GM12801 (cell line): ENCODE data around the gene CBX8.

Source experiments
- TF ChIP-seq, protein P1 (sequence below): IDR thresholded peaks from one replicate; pipeline ENCODE4 v1.5.1; 2011; ENCODE audit warnings: control low read depth; ENCODE audit not compliant: insufficient read length; ENCODE audit errors: extremely low read depth

CBX8 gene

DNA sequence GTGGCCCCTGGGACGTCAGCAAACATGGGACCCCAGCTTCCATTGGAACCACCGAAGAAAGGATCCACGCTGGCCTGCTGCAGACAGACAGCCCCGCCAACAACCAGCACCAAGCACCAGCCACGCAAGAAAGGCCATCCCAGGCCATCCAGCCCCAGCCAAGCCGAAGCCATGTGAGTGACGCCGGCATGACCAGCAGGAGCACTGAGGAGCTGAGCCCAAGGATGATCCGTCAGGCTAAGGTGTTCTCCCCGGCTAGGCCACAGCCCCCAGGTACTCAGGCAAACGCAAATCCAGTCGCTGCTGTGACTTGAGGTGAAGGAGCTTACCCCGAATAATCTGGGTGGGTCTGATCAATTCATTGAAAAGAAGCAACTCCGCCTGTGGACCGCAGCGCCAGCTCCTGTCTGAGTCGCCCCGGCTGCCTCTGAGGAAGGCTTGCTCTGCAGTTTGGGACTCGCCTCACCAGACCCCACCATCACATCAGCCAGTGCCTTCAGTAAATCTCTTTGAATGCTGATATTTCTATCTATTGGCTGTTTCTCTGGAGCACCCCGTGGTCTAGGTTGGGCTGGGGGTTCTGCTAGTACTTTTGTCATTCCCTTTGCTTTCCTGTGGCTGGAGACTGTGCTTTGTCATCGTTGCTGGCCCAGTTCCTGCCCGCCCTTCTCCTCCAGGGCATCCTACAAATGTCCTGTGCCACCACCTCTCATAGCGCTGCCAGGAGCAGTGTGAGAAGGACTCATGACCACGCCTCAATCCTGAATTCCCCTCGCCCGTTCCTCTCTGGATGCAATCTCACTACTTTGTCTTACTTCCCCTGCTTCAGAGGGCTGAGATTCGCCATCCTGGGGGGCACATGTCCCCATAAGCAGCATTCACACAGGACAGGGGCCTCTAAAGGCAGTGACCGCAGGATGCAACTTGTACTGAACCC is 27.0 kb downstream of the CBX8 start:
- TF ChIP-seq, protein P1, sequence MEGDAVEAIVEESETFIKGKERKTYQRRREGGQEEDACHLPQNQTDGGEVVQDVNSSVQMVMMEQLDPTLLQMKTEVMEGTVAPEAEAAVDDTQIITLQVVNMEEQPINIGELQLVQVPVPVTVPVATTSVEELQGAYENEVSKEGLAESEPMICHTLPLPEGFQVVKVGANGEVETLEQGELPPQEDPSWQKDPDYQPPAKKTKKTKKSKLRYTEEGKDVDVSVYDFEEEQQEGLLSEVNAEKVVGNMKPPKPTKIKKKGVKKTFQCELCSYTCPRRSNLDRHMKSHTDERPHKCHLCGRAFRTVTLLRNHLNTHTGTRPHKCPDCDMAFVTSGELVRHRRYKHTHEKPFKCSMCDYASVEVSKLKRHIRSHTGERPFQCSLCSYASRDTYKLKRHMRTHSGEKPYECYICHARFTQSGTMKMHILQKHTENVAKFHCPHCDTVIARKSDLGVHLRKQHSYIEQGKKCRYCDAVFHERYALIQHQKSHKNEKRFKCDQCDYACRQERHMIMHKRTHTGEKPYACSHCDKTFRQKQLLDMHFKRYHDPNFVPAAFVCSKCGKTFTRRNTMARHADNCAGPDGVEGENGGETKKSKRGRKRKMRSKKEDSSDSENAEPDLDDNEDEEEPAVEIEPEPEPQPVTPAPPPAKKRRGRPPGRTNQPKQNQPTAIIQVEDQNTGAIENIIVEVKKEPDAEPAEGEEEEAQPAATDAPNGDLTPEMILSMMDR = no peak

DNA sequence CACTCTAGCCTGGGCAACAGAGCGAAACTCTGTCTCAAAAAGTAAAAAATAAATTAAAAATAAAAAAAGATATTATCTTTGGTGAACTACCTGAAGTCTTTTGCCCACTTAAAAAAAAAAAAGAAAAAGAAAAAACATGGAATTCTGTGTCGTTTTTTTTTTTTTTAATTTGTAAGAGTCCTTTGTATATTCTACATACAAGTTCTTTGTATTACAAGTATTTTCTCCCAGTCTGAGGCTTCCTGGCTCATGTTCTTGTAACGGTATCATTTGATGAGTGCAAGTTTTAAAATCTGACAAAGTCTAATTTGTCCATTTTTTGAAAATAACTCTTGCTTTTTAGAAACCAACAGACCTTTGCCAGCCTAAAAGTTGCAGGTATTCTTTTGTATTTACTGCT is 31.2 kb downstream of the CBX8 start:
- TF ChIP-seq, protein P1 = no peak

DNA sequence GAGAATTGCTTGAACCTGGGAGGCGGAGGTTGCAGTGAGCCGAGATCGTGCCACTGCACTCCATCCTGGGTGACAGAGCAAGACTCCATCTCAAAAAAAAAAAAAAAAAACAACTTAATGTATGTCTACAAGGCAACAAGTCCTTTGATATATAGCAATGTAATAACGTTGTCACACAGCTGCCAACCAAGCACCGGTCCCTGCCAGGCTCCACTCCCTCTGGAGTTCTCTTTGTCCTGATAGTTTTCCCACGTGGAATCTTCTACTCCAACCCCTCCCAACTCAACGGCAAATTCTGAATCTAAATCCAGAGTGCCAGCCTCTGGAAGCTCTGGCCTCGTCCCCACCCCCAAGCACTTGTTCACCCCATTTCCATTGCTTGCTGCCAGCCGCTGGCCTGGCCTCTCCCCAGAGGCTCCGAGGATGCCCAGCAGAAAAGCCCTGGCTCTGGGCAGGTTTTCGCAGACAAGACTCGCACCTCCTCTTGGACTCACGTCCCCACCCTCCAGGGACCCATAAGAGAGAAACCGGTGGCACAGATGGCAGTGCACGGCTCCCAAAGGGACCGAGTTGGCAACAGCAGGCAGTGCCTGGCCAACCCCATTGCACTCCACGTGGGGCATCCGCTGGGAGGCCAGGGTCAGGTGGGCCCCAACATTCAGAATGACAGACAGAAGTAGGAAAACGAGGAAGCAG is 34.8 kb downstream of the CBX8 start:
- TF ChIP-seq, protein P1 = no peak

DNA sequence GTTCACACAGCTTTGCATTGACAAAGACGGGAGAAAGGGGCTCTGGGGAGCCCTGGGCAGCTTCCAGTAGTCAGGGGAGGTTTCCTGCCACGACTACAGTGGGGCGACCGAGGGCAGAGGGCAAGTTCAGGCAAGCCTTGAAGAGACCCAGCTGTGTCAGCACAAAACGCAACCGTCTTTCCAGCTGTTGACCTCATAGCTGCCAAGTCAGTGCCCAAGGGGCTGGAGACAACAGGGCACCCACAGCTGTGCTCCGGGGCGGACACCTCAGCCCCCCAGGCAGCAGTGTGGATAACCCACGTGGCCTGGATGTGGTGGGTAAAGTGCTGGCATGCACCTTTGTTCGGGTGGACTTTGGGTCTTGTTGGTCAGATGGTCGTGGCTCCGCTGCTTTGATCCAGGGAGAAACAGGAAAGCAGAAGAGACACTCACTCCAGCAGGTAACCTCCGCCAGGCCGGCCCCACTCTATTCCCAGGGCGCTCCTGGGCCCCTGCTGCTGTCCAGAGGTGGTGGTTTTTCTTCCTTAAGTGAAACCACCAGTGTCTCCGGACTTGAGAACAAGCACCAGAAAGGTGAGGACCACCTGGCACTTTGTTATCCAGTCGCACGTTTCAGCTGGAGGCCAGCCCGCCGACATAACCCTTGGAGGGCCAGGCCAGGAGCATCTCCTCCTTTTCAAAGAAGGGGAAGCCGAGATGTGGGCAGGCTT is 36.5 kb downstream of the CBX8 start:
- TF ChIP-seq, protein P1 = no peak

DNA sequence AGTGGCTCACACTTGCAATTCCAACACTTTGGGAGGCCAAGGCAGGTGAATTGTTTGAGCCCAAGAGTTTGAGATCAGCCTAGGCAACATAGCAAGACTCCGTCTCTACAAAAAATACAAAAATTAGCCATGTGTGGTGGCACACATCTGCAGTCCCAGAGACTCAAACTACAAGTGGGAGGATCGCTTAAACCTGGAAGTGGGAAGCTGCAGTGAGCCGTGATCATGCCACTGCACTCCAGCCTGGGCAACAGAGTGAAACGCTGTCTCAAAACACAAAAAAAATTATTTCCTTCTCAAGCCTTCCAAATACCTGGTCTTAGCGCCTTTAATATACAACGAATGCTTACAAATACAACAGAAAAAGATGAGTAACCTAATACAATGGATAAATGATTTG is 38.6 kb downstream of the CBX8 start:
- TF ChIP-seq, protein P1 = no peak

DNA sequence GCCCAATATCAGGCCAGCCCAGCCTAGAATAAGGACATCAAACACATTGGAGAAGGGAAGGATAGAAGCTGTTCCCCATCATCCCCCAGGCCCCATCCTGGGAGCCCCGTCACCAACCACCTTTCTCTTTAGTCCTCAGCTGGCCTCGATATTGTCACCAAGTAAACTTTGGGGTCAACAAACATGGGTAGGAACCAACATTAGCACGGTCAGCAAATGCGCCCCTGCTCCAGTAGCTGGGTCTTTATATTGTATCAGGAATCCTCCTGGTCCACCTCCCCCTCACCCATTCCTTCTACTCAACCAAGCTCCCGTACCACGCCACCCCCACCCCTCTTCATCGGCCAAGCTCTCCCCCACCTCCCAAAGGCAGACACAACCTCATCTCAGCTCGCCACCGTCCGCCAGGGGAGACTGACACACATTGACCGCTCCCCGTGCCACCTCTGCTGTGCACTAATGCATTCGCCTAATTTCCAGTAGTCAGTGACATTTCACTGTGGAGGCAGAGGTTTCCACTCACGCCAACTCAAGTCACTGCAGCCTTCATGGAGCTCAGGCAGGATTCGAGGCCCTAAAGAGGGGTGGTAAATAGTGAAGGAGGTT is 39.6 kb downstream of the CBX8 start:
- TF ChIP-seq, protein P1 = no peak

DNA sequence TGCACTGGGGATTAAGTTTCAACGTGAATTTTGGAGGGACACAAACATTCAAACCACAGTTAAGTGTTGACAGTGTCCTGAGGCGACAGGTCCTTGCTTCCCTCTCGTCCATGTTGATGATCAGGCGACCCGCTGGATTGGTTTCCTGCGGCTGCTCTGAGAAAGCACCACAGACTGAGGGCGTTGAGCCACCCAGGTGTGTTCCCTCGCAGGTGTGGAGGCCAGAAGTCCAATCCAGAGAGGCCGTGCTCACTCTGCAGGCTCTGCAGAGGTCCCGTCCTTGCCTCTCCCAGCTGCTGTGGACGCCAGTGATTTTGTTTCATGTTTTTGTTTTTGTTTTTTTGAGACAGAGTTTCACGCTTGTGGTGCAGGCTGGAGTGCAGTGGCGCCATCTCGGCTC is 41.3 kb downstream of the CBX8 start:
- TF ChIP-seq, protein P1 = no peak
